ENCODE data around the gene KLF11. TPM values are rescaled to one million over a fixed set of nuclear protein-coding genes. Genes with fewer than 3 reads are reported as not detected.

The KLF11 gene
- total and polyA plus RNA-seq, 8 donors: 4.1 to 21.6 (median 12.0) TPM

DNA sequence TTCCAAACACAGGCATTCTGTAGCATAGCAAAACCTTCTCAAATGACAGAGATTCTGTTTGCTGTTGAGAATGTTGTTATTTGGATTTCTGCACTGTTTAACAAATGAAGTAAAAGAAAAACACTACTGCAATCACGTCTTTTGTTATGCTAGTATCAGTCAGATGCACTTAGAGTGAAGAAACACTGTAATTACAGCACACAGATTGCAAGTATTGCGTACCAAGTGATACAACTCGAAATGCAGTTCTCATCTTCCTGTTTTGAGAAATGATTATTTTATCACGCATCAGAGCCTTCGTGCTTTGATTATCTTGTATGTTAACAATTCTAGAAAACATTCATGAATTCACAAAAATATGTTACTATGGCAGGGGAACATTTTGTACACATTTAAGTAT, 41.8 kb upstream of the KLF11 start:
- intact Hi-C loops (cut with DNase I; ENCODE audit: low total_unique reads): no loop called here
- 74 to 82% (median 77%) methylated on average over 5 of the region's 5 CpGs for WGBS, 5 donors
- no peaks in the 10 kb centered on the region for H3K9me3 ChIP-seq

DNA sequence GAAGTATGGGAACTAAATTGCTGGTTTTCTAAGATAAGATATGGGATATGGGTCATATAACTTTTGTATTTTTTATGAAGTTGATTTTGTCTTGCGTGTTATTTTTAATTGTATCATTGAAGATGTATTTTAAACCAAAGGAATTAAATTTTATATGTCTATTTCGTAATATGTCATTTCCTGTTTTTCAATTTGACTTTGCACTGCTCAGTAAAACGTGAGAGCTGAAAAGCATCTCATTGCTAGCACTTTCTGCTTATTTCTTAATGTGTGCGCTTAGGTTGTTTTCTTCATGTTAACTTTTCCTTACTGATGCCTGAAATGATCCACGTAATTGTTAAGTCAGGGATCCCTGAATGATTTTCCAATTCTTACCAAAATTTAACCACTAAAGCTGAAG, 41.2 kb upstream of the KLF11 start:
- Histone ChIP-seq H3K9me3 (no peaks in the 10 kb centered on the region), H3K27ac (no peak overlapping the region), H3K27me3 (no peaks in the 10 kb centered on the region), H3K36me3 (peaks cover 0 to 18% (median 11%) of the 10 kb centered on the region in 4 donors), H3K4me3 (no peak overlapping the region), H3K4me1 (peaks cover 8 to 13% (median 11%) of the 10 kb centered on the region in 4 donors)
- WGBS, 5 donors: 70 to 95% (median 80%) methylated on average over 5 of the region's 5 CpGs
- intact Hi-C loops (cut with DNase I; ENCODE audit: low total_unique reads): no loop called here
- TF ChIP-seq POLR2AphosphoS5 (IDR thresholded peaks at IDR 0.05) (no peak), POLR2A (IDR thresholded peaks at IDR 0.05) (no peak), EP300 (IDR thresholded peaks at IDR 0.05) (no peak)
- TF ChIP-seq, protein P1, sequence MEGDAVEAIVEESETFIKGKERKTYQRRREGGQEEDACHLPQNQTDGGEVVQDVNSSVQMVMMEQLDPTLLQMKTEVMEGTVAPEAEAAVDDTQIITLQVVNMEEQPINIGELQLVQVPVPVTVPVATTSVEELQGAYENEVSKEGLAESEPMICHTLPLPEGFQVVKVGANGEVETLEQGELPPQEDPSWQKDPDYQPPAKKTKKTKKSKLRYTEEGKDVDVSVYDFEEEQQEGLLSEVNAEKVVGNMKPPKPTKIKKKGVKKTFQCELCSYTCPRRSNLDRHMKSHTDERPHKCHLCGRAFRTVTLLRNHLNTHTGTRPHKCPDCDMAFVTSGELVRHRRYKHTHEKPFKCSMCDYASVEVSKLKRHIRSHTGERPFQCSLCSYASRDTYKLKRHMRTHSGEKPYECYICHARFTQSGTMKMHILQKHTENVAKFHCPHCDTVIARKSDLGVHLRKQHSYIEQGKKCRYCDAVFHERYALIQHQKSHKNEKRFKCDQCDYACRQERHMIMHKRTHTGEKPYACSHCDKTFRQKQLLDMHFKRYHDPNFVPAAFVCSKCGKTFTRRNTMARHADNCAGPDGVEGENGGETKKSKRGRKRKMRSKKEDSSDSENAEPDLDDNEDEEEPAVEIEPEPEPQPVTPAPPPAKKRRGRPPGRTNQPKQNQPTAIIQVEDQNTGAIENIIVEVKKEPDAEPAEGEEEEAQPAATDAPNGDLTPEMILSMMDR (IDR thresholded peaks at IDR 0.05): no peak
- DNase-seq: no peak

More for the DNA sequence above, 41.8 kb upstream of the KLF11 start:
- no peaks in the 10 kb centered on the region for H3K27me3 ChIP-seq
- no peak overlapping the region for H3K27ac ChIP-seq
- peaks cover 0 to 20% (median 13%) of the 10 kb centered on the region in 4 donors for H3K36me3 ChIP-seq
- no peak overlapping the region for H3K4me3 ChIP-seq
- no peak for TF ChIP-seq EP300 (IDR thresholded peaks at IDR 0.05)
- no peak for TF ChIP-seq POLR2A (IDR thresholded peaks at IDR 0.05)
- TF ChIP-seq, protein P1 (IDR thresholded peaks at IDR 0.05): no peak
- TF ChIP-seq POLR2AphosphoS5 (IDR thresholded peaks at IDR 0.05): no peak
- peaks cover 3 to 7% (median 6%) of the 10 kb centered on the region in 4 donors for H3K4me1 ChIP-seq
- no peak for DNase-seq

DNA sequence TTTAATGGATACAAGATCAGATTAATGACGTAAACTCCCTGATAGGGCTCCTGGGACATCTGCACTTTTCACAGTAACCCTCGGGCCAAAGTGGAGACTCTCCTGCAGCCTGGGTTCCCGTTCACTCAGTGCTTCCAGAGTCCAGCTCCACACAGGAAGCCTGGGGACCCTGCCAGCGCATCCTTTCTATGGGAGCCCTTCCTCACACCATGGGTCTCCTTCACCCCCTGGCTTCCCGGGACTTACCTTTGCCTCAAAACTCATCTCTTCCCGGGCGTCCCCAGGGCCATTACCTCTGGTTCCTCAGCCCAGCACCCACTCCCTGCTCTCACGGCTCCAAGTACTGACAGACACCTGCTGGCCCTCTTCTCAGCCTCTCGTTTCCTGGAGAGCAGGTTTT, 40.7 kb upstream of the KLF11 start:
- TF ChIP-seq POLR2A (IDR thresholded peaks at IDR 0.05) (no peak), EP300 (IDR thresholded peaks at IDR 0.05) (no peak), POLR2AphosphoS5 (IDR thresholded peaks at IDR 0.05) (no peak)
- TF ChIP-seq, protein P1 (IDR thresholded peaks at IDR 0.05): no peak
- no peak overlapping the region for H3K4me3 ChIP-seq
- peaks cover 12 to 18% (median 17%) of the 10 kb centered on the region in 4 donors for H3K4me1 ChIP-seq
- no peaks in the 10 kb centered on the region for H3K9me3 ChIP-seq
- WGBS, 5 donors: 90 to 95% (median 93%) methylated on average over 9 of the region's 9 CpGs
- intact Hi-C loops (cut with DNase I; ENCODE audit: low total_unique reads): no loop called here
- H3K27me3 ChIP-seq: no peaks in the 10 kb centered on the region
- H3K27ac ChIP-seq: no peak overlapping the region
- DNase-seq: no peak
- H3K36me3 ChIP-seq: peaks cover 0 to 18% (median 11%) of the 10 kb centered on the region in 4 donors

DNA sequence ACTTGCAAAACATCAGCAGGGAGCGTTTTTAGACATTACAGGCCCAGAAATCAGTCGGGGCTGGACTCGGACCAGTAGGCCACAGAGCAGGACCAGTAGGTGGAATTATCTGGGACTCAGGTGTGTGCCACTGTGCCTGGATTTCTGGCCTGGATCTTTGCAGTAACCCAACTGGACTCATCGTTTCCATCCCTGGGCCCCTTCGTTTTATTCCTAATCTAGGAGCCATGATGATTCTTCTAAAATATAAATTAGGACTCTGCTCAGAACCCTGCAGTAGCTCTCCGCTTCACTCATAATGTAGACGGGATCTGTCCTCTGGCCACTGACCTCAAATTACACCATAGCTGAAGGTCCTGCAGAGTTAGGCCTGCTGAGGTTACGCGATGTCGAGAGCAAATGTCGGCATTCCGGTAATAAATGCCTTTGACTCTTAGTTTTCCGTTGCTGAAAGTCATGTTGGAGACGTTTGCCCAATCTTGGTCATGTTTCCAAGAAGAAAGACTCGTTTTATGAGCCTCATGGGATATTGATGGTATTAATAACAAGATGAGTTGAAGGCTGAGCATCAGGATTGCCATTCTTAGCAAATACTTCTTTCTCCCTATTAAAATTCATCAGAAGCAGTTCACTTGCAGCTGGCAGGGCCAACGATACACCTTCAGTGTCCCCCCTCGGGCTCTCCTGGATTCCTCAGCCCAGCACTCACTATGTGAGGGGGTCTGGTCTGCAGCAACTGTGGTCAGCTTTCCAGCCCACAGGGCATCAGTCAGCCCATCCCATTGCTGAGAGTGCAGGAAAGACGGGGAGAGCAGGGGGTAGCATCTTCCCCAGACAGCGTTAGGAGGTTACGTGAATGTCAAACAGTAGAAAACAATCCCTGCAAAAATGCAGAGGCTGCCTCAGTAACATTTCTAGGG, 39.9 kb upstream of the KLF11 start:
- H3K9me3 ChIP-seq: no peaks in the 10 kb centered on the region
- intact Hi-C loops (cut with DNase I; ENCODE audit: low total_unique reads): no loop called here
- 92 to 94% (median 93%) methylated on average over 20 of the region's 20 CpGs for WGBS, 5 donors
- TF ChIP-seq, protein P1 (IDR thresholded peaks at IDR 0.05): no peak
- no peak for TF ChIP-seq EP300 (IDR thresholded peaks at IDR 0.05)
- no peak for TF ChIP-seq POLR2AphosphoS5 (IDR thresholded peaks at IDR 0.05)
- TF ChIP-seq POLR2A (IDR thresholded peaks at IDR 0.05): no peak
- H3K4me3 ChIP-seq: no peak overlapping the region
- no peak for DNase-seq
- H3K36me3 ChIP-seq: peaks cover 0 to 18% (median 11%) of the 10 kb centered on the region in 4 donors
- no peak overlapping the region for H3K27ac ChIP-seq
- H3K4me1 ChIP-seq: peaks cover 17 to 26% (median 25%) of the 10 kb centered on the region in 4 donors
- no peaks in the 10 kb centered on the region for H3K27me3 ChIP-seq

All from stomach (tissue), 9 donors.